GM21367 (cell line): Measurements from ENCODE around the gene ATXN1L.
"Not testable (repeated sequence)": the region's sequence is repeated elsewhere in the genome, so short reads cannot be mapped to it uniquely, and the experiment has no call there.

Experiments
- ATAC-seq: cut with Tn5 transposase; IDR thresholded peaks from one replicate; pipeline ENCODE4 v1.9.1; 2021; ENCODE audit not compliant: unreplicated experiment

Gene ATXN1L

DNA sequence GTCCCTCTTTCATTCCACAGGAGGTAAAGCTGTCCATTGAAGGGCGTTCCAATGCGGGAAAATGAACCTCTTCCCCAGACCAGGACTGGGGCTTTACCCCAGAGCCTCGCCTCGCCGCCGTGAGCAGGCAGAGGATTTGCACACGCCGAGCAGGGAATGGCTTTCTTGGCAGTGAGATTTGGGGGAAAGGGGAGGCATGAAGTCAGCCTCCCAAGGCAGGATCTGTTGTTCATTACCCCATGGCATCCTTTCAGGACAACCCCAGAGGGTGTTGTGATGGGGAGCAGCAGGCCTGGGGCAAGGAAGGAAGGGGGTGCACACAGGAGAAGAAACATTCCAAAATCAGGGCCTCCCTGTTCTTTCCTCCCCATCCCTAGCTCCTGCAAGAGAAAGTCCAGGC, 6.0 kb downstream of the ATXN1L start:
- ATAC-seq, result no peak

GRCh38 chr16:71852158-71852557, 6.4 kb downstream of the ATXN1L start:
- ATAC-seq, result no peak

- ATAC-seq, result no peak
Measured at GRCh38 chr16:71852561-71852960, 6.8 kb downstream of the ATXN1L start.

DNA sequence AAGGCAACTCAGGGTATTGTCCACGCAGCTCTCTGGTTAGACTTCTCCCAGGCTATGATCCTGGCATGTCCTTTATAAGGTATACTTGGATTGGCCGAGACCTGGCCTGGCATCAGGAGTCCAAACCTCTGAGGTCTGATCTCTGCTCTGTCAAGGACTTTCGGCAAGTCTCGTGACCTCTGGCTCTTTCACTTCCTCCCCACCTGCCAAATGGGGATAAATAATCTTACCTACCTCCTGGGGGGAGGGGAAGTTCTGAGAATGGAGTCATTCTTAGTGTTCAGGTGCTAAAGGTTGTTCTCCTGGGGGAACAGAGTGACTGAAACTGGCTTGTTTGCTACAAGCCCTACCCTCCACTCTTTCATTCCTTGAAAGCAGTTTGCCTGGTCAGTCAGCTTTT, 7.6 kb downstream of the ATXN1L start:
- peak; percentile 55 for ATAC-seq

- ATAC-seq, result no peak
Measured at GRCh38 chr16:71854369-71854948, 8.7 kb downstream of the ATXN1L start.

GRCh38 chr16:71855937-71856662, 10.3 kb downstream of the ATXN1L start:
- no peak for ATAC-seq

DNA sequence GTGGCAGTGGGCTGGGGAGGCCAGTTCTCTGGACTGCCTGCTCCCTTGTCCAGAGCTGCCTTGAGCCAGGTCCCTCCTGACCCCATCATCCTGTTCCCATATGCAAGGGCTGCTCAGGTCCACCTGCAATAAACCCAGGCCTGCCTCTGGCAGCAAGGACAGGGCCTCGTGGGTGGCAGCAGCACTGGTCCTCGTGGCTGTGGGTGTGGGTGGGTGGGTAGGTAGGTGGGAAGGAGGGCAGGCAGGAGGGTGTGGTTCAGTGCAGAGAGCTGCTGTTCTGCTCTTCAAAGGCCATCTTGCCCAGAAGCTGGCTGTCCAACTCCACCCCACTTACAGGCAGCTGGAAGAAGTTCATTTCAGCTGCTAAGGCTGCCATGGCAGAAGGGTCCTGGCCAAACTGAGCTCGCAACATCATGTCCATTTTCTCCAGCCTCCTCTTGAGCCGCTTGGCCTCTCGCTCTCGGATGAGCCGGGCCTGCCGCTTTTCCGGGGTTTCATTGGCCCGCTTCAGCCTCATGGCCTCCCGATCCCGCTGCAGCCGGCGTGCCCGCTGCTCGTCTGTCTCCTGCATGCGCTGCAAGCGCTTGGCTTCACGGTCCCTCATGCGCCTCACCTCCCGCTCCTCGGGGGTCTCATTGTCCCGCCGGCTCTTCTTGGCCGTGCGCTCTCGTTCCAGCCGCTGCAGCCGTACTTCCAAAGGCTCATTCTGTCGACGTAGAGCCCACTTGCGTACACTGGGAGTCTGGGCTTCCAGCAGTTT, 14.2 kb downstream of the ATXN1L start:
- ATAC-seq, result no peak

DNA sequence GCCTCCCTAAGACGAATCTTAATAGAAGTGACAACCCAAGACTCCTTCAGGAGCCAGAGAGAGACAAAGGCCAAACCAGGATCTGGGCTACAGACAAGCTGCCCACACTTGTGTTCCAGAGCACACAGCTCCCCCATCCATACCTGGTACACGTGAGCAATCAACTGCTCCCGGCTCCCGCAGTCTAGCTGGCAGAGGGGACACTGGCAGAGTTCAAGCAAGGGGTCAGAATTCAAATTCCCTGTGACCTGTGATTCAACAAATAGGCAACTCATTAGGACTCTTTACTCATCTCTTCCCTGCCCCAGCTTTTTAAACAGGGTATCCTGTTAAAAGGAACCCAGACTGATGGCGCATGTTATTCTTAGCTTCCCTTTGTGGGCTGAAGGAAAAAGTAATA, 18.2 kb downstream of the ATXN1L start:
- ATAC-seq, result no peak

DNA sequence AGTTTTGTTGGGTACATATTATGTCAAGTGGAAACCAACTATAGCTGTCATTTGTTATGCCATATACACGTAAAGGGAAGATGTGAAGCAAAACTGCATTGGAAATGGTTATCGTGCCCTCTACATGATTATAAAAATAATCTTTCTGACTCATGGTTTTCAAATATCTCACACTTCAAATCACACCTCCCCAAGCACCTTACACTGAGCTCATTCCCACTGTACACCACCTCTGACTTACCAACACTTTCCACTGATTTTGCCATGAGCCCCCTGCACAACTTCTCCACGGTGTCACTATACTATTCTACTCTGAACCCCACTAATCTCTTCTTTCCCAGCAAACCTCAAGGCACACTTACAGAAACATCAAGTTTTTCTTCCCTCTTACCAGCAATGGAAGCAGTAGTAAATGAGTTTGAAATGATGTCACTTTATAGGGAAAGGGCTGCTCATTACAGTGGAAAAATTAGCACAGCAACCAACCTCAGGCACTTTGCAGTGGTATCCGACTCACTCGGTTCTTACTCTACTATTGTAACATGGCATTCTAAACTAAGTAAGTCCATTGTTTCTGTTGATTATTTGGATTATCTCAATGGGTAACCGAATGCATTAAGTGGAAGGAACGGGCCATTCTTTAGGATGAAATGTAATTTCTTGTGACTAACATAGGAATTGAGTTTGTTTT, 19.5 kb downstream of the ATXN1L start:
- no peak for ATAC-seq

- ATAC-seq, result not testable (repeated sequence)
Measured at GRCh38 chr16:71867175-71867574, 21.4 kb downstream of the ATXN1L start.

DNA sequence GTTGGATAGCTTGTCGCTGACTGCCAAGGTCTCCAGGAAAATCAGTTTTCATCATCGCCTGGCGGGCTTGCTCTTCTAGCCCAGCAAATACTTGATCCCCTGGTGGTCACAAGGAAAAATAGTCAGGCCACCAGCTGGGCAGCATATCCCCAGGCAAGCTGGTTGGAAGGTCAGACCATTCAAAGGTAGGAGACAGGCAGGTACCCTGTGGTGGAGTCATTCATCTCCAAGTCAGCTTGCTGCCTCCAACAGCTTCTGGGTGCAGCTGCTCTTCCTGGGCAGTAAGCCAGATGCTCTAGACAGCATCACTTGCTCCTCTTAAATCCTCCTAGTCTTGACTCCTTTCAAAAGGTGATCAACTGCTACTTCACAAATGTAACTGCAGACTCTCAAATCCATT, 22.2 kb downstream of the ATXN1L start:
- ATAC-seq, result no peak

GRCh38 chr16:71869089-71869488, 23.3 kb downstream of the ATXN1L start:
- ATAC-seq, result no peak

DNA sequence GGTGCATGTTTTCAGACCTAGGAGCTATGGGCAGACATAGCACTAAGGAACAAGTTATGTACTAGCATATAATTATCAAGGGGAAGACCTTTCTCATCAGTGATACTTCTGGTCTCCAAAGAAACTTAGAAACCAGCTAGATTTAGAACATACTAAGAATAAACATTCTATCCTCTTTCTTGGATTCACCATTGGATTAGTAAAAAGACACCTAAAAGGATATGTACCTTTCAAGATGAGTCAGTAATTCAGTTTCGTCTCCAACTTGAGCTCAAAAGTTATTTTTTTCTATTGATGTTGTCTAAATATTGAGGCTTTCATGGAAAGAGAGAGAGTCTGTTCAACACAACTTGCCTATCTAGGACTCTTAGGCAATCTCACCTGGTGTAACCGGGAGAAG, 25.0 kb downstream of the ATXN1L start:
- ATAC-seq, result no peak

GRCh38 chr16:71873199-71873598, 27.4 kb downstream of the ATXN1L start:
- ATAC-seq, result no peak

DNA sequence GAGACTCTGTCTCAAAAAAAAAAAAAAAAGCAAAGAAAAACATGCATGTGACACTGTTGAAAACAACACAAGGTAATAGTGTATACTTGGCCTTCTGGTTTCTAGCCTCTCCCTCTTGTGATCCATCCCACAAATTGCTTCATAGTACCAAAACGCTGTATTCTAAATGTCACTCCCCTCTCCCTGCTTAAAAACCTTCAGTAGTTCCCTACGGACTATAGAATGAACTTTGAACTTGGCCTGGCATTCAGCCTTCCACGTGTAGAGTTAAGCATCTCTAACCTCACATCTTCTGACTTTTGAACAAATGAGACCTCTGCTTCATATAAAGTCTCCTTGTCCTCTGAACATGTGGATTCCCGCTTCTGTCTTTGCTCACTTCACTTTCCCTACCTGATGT, 33.1 kb downstream of the ATXN1L start:
- no peak for ATAC-seq

GRCh38 chr16:71880176-71880575, 34.4 kb downstream of the ATXN1L start:
- ATAC-seq, result no peak

- ATAC-seq, result peak; percentile 39
Measured at GRCh38 chr16:71882505-71883167, 36.9 kb downstream of the ATXN1L start.

DNA sequence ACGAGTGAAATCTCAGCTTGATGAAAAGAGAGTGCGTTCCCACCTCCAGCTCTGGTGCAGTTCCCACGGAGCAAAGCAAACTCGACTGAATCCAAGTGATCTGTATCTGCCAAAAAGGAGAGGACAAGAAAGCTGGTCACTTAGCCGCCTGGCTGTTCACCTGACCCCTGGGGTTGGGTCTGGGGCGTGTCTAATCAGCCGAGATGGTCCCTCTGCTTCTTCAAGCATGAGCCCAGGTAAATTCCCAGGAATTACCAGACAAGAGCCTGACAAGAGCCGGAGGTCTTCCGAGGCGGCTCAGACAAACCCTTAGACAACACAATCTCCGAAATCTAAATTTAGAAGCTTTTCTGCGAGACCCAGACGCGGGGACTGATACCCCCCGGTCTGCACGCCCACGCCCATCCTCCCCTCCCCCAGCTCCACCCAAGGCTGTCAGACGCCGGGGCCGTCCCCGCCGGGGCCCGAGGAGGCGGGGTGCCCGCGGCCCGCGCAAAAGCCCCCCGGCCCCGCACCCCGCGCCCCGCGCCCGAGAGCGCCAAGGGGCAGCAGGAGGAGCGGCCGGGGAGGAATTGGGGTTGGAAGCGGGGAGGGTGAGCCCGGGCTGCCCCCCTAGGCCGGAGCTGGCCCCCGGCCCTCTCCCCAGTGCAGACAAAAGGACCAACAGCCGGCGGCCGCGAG, 37.5 kb downstream of the ATXN1L start:
- ATAC-seq, result peak; percentile 29

- peak; percentile 34 for ATAC-seq
Measured at GRCh38 chr16:71883849-71884638, 38.3 kb downstream of the ATXN1L start, which contains the start of gene ZNF821. Gene ZNF821 (minus strand): TSS chr16:71884182. CDS start chr16:71879946, 4,236 bp downstream.

- ATAC-seq, result no peak
Measured at GRCh38 chr16:71885261-71885650, 39.5 kb downstream of the ATXN1L start.
